ENCODE data around the gene SNAPC2.

SNAPC2 gene, protein sequence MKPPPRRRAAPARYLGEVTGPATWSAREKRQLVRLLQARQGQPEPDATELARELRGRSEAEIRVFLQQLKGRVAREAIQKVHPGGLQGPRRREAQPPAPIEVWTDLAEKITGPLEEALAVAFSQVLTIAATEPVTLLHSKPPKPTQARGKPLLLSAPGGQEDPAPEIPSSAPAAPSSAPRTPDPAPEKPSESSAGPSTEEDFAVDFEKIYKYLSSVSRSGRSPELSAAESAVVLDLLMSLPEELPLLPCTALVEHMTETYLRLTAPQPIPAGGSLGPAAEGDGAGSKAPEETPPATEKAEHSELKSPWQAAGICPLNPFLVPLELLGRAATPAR

GRCh38 chr19:7919610-7920518 lies at the start of gene SNAPC2:
TSS of gene SNAPC2 (plus strand) at chr19:7920338. CDS start at chr19:7920367, 29 bp downstream.
- peak; percentile 95 for DNase-seq (ENCODE audit: low read depth)

GRCh38 chr19:7870571-7871436 lies 49.3 kb upstream of the SNAPC2 start:
- DNase-seq (ENCODE audit: low read depth): no peak

DNA sequence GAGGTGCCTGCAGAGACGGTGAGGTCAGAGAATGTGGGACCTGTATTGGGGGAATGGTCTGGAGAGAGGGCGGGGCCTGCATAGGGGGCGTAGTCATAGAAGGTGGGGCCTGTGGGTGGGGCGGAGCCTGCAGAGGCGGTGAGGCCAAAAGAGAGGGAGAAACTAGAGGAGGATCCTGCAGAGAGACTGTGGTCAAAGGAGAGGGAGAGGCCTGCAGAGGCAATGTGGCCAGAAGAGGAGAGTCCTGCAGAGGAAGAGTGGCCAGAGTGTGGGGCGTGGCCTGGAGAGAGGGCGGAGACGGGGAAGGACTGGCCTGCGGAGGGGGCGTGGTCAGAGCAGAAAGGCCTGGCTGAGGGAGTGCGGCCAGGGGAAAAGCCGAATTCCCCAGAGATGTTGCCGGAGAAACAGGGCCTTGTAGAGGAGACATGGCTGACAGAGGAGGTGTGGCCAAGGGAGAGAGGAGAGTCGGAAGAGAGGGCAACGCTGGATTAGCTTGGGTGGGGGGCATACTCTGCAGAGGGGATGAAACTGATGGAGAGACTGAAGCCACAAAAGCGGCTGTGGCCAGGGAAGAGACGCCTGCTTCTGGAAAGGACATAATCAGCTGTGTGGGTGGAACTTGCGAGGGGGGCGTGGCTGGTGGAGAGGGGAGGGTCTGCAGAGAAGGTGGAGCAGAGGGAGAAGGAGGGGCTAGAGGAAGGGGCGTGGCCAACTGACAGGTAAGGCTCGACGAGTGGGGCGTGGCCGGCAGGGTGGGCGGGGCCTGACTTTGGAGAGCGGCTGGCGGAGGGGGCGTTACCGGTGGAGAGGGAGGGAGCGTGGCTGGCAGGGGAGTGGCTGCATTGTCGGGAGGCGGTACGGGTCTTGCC lies 48.5 kb upstream of the SNAPC2 start:
- DNase-seq (ENCODE audit: low read depth): peak; percentile 73

DNA sequence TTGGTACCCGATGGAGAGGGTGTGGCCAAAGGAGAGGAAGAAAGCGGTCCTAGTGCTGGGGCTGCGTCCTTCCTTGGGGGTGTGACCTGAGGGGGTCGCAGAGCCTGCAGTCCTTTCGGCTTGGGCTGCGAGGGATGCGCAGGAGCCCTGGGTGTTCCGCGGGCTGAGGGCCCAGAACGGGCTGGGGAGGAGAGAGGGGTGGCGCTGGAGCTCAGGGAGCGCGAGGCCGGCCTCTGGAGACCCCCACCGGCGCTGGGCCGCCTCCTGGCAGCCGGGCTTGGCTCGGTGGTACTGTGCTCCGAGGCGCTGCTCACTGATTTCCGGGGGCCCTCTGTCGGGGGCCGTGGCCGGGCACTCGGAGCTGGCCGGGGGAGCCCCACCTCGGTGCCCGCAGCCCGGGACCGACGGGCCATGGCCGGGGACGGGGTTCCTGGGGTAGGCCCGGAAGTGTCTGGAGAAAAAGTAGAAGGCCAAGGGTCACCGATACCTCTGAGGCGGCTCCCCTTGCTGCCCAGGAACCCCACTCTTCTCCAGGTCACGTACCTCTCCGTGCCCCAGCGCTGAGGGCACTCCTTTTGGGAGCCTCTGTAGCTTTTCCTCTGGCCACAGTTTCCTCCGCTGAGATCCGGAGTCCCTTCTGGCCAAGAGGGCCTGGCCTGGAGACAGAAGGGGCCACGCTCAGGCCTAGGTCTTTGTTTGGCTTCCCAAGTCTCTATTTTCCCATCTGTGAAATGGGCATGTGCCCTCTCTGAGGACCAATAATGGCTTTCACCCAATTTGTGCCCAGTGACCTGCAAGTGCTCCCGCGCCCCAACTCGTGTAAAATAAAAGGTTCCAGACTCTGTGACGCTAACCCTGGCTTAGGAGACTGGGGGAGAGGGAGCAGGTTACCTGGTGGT lies 47.6 kb upstream of the SNAPC2 start:
- no peak for DNase-seq (ENCODE audit: low read depth)

DNA sequence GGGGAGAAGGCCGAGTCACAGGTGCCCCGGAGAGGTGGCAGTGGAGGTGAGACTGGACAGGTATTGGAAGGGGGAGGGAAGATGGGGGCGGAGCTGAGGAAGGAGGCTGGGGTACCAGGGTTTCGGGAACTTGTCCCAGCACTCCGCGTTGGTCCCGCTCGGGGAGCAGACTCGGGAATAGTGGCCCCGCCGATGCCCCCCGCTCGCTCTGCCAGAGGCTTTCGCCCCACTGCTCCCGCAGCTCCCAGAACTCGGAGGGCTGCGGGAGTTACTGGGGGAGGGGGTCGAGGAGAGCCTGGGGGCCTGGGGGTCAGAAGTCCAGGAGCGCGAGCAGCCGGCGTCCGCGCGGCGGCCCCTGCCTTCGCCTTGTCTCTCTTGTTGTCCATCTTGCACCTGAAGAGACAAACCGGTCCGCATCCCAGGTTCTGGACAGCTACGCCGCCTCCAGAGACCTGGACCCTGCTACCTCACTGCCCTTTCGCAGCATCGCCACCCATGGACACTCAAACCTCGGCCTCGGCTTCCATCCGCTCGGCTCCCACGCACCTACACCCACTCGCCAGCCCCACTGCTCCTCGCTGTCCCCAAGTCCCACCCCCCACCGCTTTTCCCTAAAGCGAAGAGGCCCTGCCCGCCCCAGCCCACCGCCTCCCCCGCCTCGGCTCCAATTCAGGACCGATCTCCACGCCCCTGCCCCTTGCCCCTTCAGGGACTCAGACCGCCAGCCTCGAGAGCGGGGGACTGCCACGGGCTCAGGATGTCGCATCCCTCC lies 46.6 kb upstream of the SNAPC2 start:
- DNase-seq (ENCODE audit: low read depth): no peak

GRCh38 chr19:7874076-7874896 lies 45.9 kb upstream of the SNAPC2 start, which contains the start of gene PRR36:
TSS of gene PRR36 (minus strand) at chr19:7874390. CDS start at chr19:7873689, 701 bp downstream.
- no peak for DNase-seq (ENCODE audit: low read depth)

- DNase-seq (ENCODE audit: low read depth): no peak
Measured at GRCh38 chr19:7874897-7875273, 45.3 kb upstream of the SNAPC2 start.

DNA sequence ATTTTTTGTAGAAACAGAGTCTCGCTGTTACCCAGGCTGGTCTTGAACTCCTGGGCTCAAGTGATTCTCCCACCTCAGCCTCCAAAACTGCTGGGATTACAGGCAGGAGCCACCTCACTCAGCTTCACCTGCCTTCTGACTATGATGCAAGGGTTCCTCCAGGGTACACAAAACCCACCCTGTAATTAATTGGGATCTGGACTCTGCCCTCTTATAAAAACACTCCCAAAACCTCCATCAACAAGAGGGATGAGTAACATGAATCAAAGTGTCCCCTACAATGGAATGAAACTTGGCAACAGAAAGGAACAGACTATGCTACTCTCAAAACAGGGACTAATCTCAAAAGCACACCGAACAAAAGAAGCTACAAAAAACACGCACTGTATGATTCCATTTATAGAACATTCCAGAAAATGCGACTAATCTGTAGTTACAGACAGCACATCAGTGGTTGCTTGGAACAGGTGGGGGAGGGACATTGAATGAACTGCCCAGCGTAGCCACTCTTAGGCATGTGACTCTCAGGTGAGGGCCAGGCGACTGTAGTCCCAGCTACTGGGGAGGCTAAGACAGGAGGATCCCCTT lies 42.8 kb upstream of the SNAPC2 start:
- no peak for DNase-seq (ENCODE audit: low read depth)

DNA sequence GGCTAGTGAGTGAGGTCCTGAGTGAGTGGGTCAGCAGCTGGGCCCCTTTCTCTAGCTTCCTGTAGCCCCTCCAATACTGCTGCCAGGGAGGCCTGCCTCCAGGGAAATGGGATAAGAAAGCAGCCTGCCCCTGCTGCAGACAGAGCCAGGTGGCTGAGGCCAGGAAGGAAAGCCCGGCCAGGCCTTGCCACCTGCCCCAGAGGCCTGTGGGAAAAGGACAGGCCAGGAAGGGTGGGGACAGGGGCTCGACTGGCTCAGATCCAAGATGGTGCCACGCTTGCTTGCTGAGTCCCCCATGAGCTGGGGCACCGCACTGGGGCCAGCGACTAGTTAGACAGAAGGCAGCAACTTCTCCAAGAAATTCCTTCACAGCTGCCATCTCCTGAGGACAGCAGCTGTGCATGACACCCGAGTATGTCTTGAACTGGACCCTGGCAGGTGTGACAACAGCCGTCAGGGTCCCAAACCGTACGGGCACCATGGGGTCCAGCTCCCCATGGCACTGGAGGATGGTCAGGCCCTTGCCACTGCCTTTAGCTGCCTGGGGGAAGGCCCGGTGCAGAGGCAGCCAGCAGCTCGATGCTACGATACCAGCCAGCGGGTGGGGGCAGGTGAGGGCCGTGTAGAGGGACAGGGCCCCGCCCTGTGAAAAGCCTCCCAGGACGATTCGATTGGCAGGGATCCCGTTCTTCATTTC lies 40.9 kb upstream of the SNAPC2 start:
- DNase-seq (ENCODE audit: low read depth): no peak

GRCh38 chr19:7879836-7880235 lies 40.3 kb upstream of the SNAPC2 start:
- no peak for DNase-seq (ENCODE audit: low read depth)

DNA sequence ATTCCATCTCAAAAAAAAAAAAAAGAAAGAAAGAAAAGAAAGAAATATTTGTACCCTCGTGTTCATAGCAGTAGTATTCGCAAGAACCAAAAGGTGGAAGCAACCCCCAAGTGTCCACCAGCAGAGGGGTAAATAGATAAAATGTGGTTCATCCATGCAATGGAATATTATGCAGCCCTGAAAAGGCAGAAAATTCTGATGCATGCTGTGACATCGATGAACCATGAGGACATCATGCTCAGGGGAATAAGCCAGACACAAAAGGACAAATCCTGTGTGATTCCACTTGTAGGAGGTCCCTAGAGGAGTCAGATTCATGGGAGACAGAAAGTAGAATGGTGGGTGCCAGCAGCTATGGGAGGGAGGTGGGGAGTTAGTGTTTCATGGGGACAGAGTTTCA lies 38.2 kb upstream of the SNAPC2 start:
- DNase-seq (ENCODE audit: low read depth): no peak

DNA sequence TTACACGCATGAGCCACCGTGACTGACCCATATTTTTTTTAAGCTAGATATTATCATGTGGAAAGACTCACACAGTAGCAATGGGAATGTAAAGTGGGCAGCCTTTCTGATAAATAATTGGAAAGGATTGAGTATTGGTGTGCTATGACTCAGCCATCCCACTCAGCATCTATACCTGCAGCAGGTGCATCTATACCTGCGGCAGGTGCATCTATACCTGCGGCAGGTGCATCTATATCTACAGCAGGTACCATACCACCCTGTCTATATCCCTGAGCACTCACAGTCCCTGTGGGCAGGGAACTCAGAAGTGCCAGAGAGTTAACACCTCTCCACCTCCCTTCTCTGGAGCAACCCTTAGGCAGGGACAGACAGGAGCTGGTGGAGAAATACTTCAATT lies 37.0 kb upstream of the SNAPC2 start:
- no peak for DNase-seq (ENCODE audit: low read depth)

DNA sequence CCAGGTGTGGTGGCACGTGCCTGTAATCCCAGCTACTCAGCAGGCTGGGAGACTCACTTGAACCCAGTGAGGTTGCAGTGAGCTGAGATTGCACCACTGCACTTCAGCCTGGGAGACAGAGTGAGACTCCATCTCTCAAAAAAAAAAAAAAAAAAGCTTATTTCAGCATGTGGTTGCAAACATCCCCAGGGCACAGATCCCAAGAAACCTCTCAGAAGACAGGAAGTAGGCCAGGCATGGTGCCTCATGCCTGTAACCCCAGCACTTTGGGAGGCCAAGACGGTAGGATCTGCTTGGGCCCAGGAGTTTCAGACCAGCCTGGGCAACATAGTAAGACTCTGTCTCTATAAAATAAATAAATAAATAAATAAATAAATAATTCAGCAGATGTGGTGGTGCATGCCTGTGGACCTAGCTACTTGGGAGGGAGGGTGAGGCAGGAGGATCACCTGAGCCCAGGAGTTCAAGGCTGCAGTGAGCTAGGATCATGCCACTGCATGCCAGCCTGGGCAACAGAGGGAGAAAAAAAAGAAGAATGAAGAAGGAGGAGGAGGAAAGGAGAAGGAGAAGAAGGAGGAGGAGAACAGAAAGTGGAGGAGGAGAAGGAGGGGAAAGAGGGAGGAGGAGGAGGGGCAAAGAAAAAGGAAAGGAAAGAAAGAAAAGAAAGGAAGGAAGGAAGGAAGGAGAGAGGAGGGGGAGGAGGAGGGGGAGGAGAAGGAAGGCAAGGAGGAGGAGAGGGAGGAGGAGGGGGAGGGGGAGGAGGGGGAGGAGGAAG lies 36.2 kb upstream of the SNAPC2 start:
- DNase-seq (ENCODE audit: low read depth): no peak

- no peak for DNase-seq (ENCODE audit: low read depth)
Measured at GRCh38 chr19:7885818-7886217, 34.3 kb upstream of the SNAPC2 start.

DNA sequence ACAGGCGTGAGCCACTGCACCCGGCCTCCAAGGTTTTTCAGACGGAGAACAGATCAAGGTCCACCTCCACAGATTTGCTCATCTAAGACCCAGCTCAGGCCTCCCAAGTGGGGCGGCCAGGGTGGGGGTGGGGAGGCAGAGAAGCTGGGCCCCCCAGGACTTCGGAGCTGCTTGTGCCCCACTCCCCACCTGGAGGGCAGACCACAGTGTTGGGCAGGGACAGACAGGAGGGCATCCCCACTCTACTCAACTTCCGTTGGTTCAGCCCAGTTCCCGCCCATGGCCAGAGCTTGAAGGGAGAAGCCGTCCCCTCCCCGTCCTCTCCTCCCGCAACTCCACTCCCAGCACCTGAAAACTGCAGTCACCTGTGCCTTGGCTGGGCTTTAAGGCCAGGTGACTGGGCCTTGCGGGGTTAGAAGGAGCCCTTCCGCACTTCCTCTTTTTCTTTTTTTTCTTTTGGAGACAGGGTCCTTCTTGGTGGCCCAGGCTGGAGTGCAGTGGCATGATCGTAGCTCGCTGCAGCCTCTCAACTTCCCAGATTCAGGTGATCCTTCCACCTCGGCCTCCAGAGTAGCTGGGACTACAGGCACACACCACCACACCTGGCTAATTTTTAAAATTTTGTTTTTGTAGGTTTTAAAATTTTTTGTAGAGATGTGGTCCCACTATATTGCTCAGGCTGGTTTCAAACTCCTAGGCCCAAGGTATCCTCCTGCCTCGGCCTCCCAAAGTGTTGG lies 32.6 kb upstream of the SNAPC2 start:
- DNase-seq (ENCODE audit: low read depth): no peak
